Liver (tissue), 9 donors: ENCODE data around the gene ADGRB2. TPM values are rescaled to one million over a fixed set of nuclear protein-coding genes. Genes with fewer than 3 reads are reported as not detected.

ENCODE experiments used
- DNase-seq: peaks from one replicate; pipeline ENCODE4 v3.0.0-alpha.2; 2017; ENCODE audit warnings: low spot score
- H3K27ac ChIP-seq, 2 donors: one replicate each; pipeline ENCODE4 v1.7.0; 2013; ENCODE audit warnings: inconsistent platforms in 2 of 2, low read length in 2 of 2, control low read depth in 1 of 2, low read depth in 1 of 2, mild to moderate bottlenecking in 1 of 2
- H3K27me3 ChIP-seq, 4 donors: one replicate each; pipeline versions ENCODE4 v1.6.1 to v1.7.0; 2013; ENCODE audit warnings: low read length in 3 of 4, inconsistent platforms in 1 of 4, mild to moderate bottlenecking in 1 of 4, moderate library complexity in 1 of 4; ENCODE audit not compliant: control insufficient read depth in 4 of 4, insufficient read depth in 4 of 4
- H3K36me3 ChIP-seq, 4 donors: one replicate each; pipeline versions ENCODE4 v1.6.1 to v1.7.0; 2013; ENCODE audit warnings: low read length in 3 of 4, mild to moderate bottlenecking in 3 of 4, low read depth in 1 of 4, moderate library complexity in 1 of 4; ENCODE audit not compliant: control insufficient read depth in 4 of 4, insufficient read depth in 3 of 4
- H3K4me1 ChIP-seq, 4 donors: one replicate each; pipeline versions ENCODE4 v1.6.1 to v1.7.0; 2013; ENCODE audit warnings: low read length in 3 of 4, mild to moderate bottlenecking in 3 of 4, moderate library complexity in 1 of 4; ENCODE audit not compliant: control insufficient read depth in 4 of 4, insufficient read depth in 4 of 4
- H3K4me3 ChIP-seq, 3 donors: one replicate each; pipeline versions ENCODE4 v1.6.1 to v1.7.0; 2013; ENCODE audit warnings: low read length in 3 of 3, control low read depth in 1 of 3, low read depth in 1 of 3, mild to moderate bottlenecking in 1 of 3
- H3K9ac ChIP-seq, 2 donors: one replicate each; pipeline ENCODE4 v1.7.0; 2013; ENCODE audit warnings: low read length in 2 of 2, mild to moderate bottlenecking in 2 of 2, moderate library complexity in 2 of 2, control low read depth in 1 of 2, low read depth in 1 of 2
- H3K9me3 ChIP-seq, 4 donors: one replicate each; pipeline versions ENCODE4 v1.6.1 to v1.7.0; 2013; ENCODE audit warnings: low read length in 3 of 4; ENCODE audit not compliant: control insufficient read depth in 4 of 4
- CTCF ChIP-seq: fragments of 150-350 bp; IDR thresholded peaks from 2 replicates; pipeline ENCODE4 v1.5.1; 2017; ENCODE audit warnings: improper control_type of control experiment, low read depth, low read length; ENCODE audit not compliant: missing input control
- EGR1 ChIP-seq, 2 donors: IDR thresholded peaks; 2 replicates each; pipeline ENCODE4 v1.6.1; 2016 to 2018; ENCODE audit warnings: antibody characterized with exemption in 2 of 2, low read depth in 2 of 2
- FOXA1 ChIP-seq: IDR thresholded peaks from 2 replicates; pipeline ENCODE4 v1.6.1; 2016; ENCODE audit warnings: antibody characterized with exemption
- HNF4A ChIP-seq, 2 donors: conservative IDR thresholded peaks; 2 replicates each; pipeline ENCODE4 v1.6.1; 2016; ENCODE audit warnings: antibody characterized with exemption in 2 of 2, mild to moderate bottlenecking in 2 of 2
- HNF4G ChIP-seq: IDR thresholded peaks from 2 replicates; pipeline ENCODE4 v1.6.1; 2016; ENCODE audit warnings: antibody characterized with exemption
- JUND ChIP-seq, 2 donors: IDR thresholded peaks; 2 replicates each; pipeline ENCODE4 v1.6.1; 2016; ENCODE audit warnings: antibody characterized with exemption in 2 of 2
- MAX ChIP-seq: IDR thresholded peaks from 2 replicates; pipeline ENCODE4 v1.6.1; 2016; ENCODE audit warnings: antibody characterized with exemption
- NR2F2 ChIP-seq: IDR thresholded peaks from 2 replicates; pipeline ENCODE4 v1.6.1; 2016; ENCODE audit warnings: antibody characterized with exemption
- RXRA ChIP-seq, 2 donors: IDR thresholded peaks; 2 replicates each; pipeline ENCODE4 v1.6.1; 2017 to 2018; ENCODE audit warnings: antibody characterized with exemption in 2 of 2, mild to moderate bottlenecking in 1 of 2
- SP1 ChIP-seq: IDR thresholded peaks from 2 replicates; pipeline ENCODE4 v1.6.1; 2018; ENCODE audit warnings: antibody characterized with exemption, mild to moderate bottlenecking
- ZBTB33 ChIP-seq: IDR thresholded peaks from 2 replicates; pipeline ENCODE4 v1.6.1; 2016; ENCODE audit warnings: antibody characterized with exemption
- WGBS: extraction: QIAGEN DNeasy Blood & Tissue Kit; methylation state at CpG from one replicate; pipeline ENCODE4 v1.1.7; 2013; 5-methylcytosine and 5-hydroxymethylcytosine counted together
- polyA plus RNA-seq, 2 donors: library from polyadenylated mRNA; stranded (reverse) in 1 of 2; unstranded in 1 of 2; fragments of 200-250 nt in 1 of 2; fragments of >200 nt in 1 of 2; fragmentation: Nextera tagmentation in 1 of 2; extraction: Ambion mirVana in 1 of 2; gene quantifications; one replicate each; pipeline versions ENCODE4 v1.2.1 to v1.2.3, GENCODE V29; 2013 to 2015
- total RNA-seq, 2 donors: library from RNA; depleted of rRNA; stranded (reverse); fragments of >200 nt; gene quantifications; one replicate each; pipeline ENCODE4 v1.2.3, GENCODE V29; 2014
- donor health status: healthy.
- donor health status: healthy.
- donor health status: healthy.
- donor health status: healthy.
- donor health status: healthy.

The ADGRB2 gene
- total and polyA plus RNA-seq, 4 donors, result under 0.01 to 0.05 (median 0.05) TPM; not detected in 1

GRCh38 chr1:31685795-31686194 lies 78.3 kb downstream of the ADGRB2 start:
- Histone ChIP-seq H3K9me3 (no peaks in the 10 kb centered on the region), H3K9ac (no peak overlapping the region), H3K4me3 (no peak overlapping the region), H3K4me1 (no peaks in the 10 kb centered on the region), H3K36me3 (no peaks in the 10 kb centered on the region), H3K27me3 (peaks cover 0 to 5% (median 0%) of the 10 kb centered on the region in 4 donors), H3K27ac (no peak overlapping the region)
- no peak for DNase-seq
- no peak for TF ChIP-seq NR2F2
- TF ChIP-seq HNF4A (conservative IDR thresholded peaks at IDR 0.05), result no peak
- no peak for TF ChIP-seq JUND (IDR thresholded peaks at IDR 0.05)
- TF ChIP-seq ZBTB33, result no peak
- no peak for TF ChIP-seq MAX
- TF ChIP-seq RXRA (IDR thresholded peaks at IDR 0.05), result no peak
- no peak for TF ChIP-seq EGR1 (IDR thresholded peaks at IDR 0.05; ENCODE audit: low read depth in 2 of 2)
- TF ChIP-seq CTCF, result no peak
- no peak for TF ChIP-seq FOXA1
- no peak for TF ChIP-seq HNF4G
- 83% methylated on average over 8 of the region's 8 CpGs for WGBS

GRCh38 chr1:31683997-31684396 lies 80.1 kb downstream of the ADGRB2 start:
- TF ChIP-seq FOXA1, result no peak
- no peak for TF ChIP-seq HNF4G
- TF ChIP-seq CTCF, result peak; percentile 31
- H3K36me3 ChIP-seq, result no peaks in the 10 kb centered on the region
- no peaks in the 10 kb centered on the region for H3K9me3 ChIP-seq
- H3K4me3 ChIP-seq, result no peak overlapping the region
- WGBS, result 76% methylated on average over 11 of the region's 11 CpGs
- H3K4me1 ChIP-seq, result no peaks in the 10 kb centered on the region
- H3K27ac ChIP-seq, result no peak overlapping the region
- H3K9ac ChIP-seq, result no peak overlapping the region
- DNase-seq, result no peak
- H3K27me3 ChIP-seq, result peaks cover 0 to 5% (median 0%) of the 10 kb centered on the region in 4 donors

- WGBS, result 73% methylated on average over 9 of the region's 9 CpGs
- TF ChIP-seq SP1, result no peak
- Histone ChIP-seq H3K36me3 (no peaks in the 10 kb centered on the region), H3K9me3 (no peaks in the 10 kb centered on the region), H3K27ac (no peak overlapping the region), H3K9ac (no peak overlapping the region), H3K27me3 (peaks cover 0 to 5% (median 0%) of the 10 kb centered on the region in 4 donors), H3K4me1 (no peaks in the 10 kb centered on the region), H3K4me3 (no peak overlapping the region)
- no peak for DNase-seq
Observed at GRCh38 chr1:31681415-31681814, 82.7 kb downstream of the ADGRB2 start.
